NCI-H128 (cell line): ENCODE measurements around the gene COMP.

Experiments
- DNase-seq: peaks from one replicate; lab custom pipeline; 2025; ENCODE audit not compliant: unreplicated experiment; lab: John Stamatoyannopoulos, UW

COMP gene

DNA sequence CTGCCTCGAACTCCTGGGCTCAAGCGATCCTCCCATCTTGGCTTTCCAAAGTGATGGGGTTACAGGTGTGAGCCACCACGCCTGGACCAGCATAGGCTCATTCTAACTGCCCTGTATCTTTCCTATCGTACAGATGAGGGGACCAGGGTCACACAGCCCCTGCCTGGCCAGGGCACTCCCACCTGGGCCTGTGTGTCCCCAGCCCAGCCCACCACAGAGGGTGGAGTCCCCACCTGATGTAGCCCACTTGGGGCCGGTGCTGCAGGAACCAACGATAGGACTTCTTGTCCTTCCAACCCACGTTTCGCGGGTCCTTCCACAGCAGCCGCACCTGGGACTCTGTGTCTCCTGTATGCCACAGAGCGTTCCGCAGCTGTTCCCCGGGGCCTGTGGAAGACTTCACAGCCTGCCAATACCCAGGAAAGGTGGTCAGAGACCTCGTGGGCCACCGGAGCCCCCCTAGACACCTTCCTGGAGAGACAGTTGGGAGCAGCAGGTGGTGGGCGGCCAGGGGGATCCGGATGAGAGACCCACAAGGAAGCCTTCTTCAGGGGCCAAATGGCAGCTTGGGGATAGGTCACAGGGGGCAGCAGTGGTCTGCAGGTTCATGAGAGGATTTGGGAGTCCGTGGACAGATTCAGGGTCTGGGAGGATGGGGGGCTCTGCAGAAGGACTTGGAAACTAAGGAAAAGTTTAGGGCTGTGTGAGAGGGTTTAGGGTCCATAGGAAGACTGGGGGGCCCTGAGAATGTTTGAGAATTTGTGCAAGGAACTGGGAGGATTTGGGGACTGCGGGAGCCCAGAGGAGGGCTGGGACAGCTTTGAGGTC lies 6.9 kb downstream of the COMP start:
- no peak for DNase-seq

DNA sequence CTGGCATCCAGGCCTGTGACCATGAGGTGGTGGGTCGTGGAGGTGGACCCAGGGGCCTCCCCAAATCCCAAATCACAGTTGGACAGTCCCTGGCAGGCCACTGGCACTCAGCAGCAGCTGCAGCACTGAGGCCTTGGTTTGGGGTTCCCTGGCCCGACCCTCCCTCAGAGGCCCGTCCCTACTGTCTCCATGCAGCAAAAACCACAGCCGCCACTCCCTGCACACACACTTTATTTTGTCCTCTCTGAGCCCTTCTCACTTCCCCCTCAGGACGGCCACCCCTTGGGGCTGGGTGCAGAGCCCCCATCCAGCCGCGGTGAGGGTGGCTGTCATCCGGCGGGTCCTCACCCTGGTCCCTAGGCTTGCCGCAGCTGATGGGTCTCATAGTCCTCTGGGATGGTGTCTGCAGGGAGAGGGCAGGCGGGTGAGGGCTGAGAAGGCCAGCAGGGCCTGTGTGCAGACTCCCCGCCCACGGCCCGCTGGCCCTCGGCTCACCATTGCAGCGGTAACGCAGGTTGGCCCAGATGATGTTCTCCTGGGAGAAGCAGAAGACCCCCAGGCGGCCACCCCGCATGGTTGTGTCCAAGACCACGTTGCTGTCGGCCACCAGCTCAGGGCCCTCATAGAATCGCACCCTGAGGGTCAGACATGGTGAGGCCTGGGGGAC lies 8.4 kb downstream of the COMP start:
- DNase-seq = no peak

DNA sequence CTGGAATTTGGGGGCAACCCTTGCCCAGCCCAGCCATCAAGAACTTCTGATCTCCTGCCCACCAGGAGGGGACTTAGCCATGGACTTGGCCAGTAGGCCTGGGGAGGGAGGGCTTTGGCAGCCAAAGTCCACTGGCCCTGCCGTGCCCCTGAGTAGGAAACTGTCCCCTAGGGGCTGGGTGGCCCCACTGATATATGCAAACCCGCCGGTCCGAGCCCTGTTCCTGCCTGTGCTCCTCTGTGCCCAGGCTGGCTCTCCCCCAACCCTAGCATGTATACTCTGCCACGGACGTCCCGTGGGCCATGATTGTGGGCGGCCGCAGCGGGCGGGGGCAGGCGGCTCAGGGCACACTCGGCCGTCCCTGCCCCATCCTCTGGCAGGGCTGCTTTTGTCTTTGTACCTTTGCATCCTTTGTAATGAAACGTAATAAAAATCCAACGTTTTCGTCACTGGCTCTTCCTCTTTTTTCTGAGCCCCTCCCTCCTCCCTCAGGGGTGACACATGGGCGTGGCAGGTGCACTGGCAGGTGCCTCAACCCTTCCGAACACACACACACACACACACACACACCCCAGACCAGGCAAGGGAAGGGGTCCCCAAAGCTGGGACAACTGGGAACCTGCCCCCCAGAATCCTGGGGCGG lies 9.1 kb downstream of the COMP start:
- no peak for DNase-seq

DNA sequence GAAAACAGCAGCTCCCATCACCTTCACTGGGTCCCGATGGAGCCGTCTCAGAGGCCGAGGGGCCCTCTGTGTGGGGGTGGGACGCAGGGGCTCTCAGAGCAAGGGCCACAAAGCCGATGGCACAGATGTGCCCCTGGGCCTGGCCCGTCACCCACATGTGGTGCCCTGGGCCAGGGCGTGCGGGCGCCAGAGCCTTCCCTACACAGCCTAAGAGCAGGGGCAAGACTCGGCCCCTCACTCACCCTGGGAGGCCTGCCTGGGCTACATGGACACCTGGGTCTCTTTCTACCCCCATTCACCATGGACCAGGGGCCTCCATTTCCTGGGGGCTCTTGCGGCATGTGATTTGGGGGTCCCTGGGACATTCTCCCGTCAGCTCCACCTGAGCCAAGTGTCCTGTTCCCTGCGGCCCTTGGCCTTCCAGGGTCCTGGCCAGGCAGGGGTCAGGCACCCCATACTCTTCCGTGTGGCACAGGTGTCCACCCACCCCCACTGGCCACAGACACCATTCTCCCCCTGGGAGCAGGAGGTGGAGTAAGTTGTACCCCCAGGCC lies 10.0 kb downstream of the COMP start:
- DNase-seq = no peak

DNA sequence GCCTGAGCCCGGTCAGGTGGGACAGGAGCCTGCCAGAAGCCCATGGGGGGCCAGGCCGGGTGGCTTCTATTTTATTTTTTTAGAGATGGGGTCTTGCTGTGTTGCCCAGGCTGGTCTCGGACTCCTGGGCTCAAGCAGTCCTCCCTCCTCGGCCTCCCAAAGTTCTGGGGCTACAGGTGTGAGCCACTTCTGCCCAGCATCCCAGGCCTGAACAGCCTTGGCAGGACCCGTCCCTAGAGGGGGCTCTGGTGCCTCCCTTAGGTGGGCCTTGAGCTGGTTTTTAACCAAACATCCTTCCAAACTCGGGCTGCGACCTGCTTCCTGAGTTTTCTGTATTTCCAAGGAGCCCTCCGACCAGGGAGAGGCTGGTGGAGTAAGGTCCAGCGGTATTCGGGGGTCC lies 10.5 kb downstream of the COMP start:
- no peak for DNase-seq

DNA sequence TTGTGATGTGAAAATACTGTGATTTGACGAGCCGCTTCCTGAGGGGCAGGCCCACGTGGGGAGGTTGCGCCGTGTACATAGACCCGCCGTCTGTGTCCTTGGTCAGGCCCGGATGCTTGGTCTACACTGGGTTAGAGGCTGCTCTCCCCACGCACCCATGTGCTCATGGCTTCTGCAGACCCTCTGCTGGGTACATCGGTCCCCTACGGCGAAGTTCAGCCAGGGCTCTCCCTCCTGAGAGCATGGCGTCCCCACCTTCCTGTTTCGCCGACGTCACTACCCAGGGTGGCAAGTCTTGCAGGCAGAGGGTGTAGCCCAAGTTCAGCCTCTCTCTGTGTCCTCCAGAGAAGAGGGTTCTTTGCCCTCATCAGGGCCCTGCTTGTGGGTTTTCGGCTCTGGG lies 11.0 kb downstream of the COMP start:
- DNase-seq = no peak

DNA sequence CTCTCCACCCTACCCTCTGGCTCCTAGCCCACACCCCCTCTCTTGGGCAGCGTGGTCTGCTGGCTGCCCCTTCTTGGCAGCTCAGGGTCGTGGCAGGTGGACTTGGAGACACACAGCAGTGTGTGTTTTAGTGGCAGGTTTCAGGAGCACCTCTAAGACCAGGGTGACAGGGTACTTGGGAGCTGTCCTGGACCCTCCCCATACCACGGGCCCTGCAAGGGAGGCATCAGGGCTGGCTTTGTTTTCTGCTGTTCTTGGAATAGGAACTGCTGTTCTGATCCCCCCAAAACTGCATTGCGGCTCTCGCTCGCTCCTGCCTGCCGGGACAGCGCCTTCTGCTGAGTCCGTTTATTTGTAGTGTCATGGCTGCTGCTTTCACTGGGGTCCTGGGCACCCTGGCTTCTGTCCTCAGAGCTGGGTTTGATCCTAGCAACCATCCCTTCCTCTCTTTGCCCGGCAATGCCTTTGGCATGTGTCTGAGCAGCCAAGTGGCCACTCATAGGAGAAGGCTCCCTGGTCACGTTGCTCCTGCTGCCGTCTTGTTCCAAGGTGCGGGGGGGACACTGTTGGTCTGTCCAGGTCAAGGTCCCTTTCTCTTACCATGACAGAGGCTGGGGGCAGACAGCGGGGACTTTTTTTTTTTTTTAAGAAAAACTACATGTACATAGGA lies 12.1 kb downstream of the COMP start:
- no peak for DNase-seq

DNA sequence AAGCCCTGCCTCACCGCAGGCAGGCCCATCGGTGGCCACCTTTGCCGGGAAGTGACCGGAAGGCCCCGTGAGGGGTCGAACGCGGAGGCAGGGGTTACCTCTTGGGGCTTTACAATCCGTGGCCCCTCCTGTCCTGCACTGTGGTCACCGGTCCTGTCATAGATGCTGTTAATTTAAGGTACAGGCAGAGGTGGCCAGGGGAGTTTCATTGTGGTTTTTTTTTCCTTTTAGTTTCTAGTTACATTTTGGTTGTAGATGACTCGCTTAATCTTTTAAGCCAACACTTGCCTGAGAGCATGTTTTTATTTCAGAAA lies 13.1 kb downstream of the COMP start:
- DNase-seq = no peak

DNA sequence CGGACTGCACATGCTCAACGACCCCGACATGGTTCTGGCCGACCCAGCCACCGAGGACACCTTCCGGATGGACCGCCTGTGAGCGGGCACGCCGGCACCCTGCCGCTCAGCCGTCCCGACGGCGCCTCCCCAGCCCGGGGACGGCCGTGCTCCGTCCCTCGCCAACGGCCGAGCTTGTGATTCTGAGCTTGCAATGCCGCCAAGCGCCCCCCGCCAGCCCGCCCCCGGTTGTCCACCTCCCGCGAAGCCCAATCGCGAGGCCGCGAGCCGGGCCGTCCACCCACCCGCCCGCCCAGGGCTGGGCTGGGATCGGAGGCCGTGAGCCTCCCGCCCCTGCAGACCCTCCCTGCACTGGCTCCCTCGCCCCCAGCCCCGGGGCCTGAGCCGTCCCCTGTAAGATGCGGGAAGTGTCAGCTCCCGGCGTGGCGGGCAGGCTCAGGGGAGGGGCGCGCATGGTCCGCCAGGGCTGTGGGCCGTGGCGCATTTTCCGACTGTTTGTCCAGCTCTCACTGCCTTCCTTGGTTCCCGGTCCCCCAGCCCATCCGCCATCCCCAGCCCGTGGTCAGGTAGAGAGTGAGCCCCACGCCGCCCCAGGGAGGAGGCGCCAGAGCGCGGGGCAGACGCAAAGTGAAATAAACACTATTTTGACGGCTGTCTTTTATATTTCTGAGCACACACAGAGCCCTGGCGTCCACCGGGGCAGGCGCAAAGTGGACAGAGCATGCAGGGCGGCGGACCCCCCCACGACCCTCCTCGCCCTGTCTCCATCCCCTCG lies 13.6 kb downstream of the COMP start:
- DNase-seq = no peak

DNA sequence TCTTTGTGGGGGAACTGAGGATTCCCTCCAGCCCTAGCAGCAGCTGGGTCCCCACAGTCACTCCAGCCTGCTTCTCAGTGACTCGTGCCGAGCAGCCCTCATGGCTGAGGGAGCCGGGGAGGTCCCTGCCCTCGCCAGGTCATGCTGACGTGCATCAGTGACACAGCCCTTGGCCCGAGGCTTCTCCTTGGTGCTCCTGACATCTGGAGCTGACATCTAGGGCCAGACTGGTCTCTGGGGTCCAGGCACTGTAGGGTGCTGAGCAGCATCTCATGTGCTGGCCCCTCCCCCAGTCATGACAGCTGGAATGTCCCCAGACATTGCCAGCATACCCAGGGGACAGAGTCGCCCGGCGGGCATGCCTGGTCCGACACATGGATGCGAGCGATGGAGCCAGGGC lies 14.4 kb downstream of the COMP start:
- no peak for DNase-seq

DNA sequence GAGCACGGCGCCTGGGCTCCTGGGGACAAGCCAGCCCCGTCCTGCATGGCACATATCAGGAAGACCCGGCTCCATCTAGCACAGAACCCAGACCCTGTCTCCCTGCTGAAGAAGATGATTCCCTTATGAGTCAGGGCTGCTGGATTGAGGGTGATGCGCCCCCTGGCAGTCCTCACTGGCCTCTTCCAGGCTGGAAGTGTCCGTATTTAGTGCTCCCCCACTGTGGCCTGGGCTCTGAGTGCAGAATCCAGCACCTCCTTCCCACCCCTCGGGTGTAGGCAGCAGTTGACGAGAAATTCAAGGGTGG lies 14.9 kb downstream of the COMP start:
- DNase-seq = no peak

DNA sequence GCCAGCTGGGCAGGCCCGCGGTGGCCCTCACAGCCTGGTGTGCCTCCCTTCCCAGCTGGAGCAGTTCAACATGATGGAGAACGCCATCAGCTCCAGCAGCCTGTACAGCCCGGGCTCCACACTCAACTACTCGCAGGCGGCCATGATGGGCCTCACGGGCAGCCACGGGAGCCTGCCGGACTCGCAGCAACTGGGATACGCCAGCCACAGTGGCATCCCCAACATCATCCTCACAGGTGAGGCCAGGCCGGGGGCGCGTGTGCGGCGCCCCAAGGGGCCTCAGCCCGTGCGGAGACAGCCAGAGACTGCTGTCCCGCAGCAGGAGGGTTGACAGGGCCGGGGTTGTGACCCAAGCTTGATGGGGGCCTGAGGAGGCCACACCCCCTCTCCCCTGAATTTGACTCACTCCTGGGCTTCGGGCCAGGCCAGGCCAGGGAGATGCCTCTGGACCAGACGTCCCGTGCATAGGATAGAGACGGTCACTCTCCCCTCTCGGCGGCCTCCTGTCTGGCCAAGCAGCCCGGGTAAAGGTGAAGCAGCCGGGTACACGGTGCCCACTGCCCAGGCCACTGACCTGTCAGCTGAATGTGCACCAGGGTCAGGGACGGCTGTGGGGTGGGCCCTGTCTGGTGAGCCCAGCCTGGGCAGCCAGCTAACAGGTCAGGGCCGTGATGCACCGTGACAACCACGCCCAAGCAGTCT lies 15.4 kb downstream of the COMP start:
- DNase-seq = no peak

DNA sequence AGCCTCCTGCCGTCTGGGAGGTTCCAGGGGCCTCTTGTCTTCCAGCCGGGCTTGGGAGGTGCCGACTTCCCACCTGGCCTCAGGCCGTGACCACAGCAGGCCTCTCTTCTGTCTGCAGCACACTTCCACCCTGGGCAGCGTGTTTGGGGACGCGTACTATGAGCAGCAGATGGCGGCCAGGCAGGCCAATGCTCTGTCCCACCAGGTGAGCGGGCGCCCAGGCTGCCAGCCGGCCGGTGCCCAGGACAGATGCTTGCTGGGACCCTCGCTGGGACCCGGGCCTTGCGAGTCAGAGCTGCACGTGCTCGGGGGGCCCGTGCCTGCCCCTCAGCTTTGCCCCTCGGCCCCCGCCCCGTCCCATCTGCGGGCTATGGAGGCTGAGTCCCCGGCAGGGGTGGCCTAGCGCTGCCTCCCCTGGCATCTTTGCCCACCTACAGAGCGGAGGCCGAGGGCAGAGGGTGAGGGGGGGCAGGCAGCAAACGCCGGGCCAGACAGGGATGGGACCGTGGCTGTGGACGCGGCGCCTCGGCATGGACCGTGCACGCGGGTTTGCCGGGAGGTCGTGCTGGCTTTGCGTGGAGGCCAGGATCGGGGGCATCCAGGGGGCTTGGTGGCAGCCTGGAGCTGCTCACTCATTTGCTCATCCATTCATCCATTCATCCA lies 16.2 kb downstream of the COMP start:
- no peak for DNase-seq

DNA sequence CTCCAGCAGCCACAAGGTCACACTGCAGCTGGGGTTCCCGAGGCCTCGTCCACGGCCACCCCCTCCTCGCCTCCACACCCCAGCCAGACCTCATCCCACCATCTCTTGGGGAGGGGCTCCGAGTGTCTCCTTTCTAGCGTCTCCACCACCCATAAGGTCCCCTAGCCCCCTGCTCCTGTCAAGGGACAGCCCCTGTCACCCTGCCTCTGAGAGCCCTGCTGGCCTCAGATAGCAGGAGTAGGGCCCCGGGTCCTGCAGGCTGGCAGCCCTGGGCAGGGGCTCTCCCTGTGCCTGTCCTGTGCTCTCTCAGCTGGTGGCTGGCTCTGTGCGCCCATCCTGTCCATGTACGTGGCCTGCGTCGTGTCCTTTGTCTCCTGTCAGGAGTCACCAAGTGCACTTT lies 17.0 kb downstream of the COMP start:
- no peak for DNase-seq

DNA sequence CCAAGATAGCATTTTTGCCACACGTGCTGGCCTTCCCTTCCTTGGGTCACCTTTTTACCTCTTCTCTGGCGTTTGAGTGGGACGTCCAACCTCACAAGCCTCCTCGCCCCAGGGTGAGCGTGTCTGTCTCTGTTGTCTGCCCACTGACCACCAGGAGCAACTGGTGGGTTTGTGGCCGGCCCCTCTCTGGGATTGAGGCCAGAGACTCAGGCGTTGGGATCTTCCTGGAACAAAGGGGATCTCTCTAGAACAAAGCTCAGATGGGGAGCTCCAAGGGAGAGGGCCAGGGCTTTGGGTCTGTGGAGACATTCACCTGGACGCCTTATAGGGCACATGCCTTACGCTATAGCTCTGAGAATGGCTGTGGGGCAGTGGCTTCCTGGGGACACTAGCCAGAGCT lies 17.4 kb downstream of the COMP start:
- no peak for DNase-seq

DNA sequence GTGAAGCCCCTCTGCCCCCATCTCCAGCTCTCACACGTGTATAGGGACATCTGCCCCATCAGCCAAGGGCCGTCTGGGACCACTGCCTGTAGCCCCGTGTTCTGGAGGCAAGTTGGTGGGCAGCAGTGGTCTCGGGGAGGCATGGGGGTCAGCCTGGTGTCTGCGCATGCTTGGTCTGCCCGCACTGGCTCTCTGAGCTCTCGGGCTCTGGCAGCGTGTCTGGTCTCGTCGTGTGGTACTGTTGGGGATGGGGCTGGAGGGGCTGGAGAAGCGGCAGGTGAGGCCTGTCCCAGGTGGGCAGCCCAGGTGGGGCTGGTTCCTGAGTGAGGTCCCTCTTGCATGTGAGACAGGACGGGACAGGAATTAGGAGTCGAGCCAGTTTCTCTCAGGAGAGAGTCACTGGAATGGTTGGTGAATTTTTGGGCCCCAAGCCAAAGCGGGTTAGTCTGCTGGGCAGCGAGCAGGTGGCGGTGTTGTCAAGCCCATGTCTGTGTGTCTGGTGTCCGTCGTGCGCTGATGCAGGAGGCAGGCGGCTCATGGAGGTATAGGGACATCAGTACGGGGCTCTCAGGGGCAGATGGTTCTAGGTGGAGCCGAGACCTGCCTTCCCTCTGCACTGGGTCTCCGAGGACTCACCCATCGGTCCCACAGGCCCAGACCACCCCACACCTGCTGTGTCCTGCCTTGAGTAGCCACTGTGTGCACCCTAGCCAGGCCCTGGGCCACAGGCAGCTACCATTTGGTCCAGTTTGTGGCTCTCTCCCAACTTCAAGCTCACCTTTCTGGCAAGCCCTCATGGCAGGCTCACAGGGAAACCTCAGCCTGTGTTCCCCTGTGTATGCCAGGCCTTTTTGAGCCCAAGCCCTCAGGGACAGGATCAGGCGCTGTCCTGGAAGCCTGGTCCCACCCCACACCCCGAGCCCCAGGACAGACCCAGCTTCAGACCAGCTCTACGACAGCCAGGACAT lies 18.2 kb downstream of the COMP start:
- DNase-seq = no peak

DNA sequence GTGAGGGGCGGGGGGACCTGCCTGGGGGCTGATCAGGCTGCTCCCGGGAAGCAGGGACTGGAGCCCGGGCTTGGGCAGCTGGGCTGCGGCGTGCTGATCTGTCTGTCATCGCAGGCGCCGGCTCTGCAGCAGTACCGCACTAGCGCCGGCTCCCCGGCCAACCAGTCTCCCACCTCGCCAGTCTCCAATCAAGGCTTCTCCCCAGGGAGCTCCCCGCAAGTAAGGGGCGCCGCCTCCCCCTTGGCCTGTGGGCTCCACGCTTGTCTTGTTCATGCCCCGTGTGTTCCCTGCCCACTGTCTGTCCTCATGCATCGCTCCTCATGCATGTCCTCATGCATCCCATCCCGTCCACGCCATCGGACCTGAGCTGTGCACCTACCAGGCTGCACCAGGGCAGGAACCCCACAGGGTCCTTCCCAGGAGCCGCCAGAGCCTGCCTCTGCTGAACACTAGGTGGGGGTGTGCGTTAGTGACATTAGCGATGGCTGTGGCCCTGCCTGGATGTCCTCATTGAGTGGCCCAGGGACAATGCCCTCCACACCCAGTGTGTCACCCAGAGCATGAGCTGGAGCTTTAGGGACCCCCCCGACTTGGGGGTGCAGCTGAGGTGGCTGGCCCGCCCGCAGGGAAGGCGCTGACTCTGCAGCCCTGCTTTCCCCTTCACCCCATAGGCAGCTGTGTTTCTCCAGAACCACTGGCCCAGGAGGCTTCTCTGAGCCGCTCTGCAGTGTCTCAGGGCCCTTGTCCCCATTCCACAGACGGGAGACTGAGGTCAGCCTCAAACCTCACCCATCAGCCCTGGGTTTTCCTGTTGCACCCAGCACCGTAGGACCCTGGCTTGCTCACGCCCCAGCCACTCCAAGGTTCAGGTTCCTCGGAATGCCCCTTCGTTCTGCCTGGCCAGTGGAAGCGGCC lies 19.5 kb downstream of the COMP start:
- no peak for DNase-seq
